ENCODE measurements around the gene ULK2. TPM values are rescaled to one million over a fixed set of nuclear protein-coding genes. Genes with fewer than 3 reads are reported as not detected.

The ULK2 gene
- total RNA-seq, 1 donor from 2014 or later = 29.0 TPM

DNA sequence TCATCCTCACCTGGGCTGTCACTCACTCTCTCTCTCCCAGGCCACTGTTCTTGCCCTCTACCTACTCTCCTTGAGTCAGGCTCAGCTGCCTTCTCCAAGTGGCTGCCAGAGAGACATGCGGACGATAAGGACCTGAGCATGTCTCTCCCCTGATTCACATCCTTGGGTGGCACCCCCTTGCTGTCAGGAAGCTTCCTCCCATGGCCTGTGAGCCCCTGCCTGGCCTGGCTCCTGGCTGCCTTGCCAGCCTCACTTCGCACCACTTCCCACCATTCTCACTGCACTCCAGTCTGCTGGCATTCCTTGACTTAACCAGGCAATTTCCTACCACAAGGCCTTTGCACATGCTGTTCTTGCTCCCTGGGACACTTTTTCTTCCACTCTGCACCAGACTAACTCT, 116.9 kb downstream of the ULK2 start:
- Mint-ChIP-seq H3K27ac (peak overlapping the region; percentile 0), H3K4me1 (ENCODE audit: low read depth) (peaks cover 4% of the 10 kb centered on the region)

DNA sequence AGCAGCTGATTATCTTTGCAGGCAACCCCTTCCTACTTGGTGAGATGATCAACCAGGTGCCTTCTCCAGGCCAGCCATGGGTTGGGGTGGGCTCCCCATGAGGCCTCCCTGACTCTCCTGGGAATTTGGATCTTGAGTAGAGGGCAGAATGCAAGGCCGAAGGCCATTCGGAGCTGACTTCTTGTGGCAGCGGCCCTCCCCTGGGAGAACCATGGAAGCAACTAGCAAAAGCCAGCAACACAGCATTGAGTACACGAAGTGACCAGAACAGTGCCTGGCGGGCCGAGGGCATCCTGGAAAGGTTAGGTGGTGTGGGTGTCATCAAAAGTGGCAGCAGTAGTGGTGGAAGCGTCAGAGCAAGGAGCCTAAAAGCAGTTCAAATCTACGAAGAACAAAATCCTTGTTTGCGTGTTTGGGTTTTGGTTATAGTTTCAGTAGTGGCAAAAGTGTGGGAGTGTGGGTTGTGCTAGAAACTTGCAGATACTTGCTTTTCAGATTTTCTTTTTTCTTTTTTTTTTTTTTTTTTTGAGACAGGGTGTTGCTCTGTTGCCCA, 117.6 kb downstream of the ULK2 start:
- H3K4me1 Mint-ChIP-seq (ENCODE audit: low read depth) = peaks cover 4% of the 10 kb centered on the region
- H3K27ac Mint-ChIP-seq = no peak overlapping the region
- peaks cover 33% of the 10 kb centered on the region for H3K27me3 Mint-ChIP-seq
- no peak for DNase-seq (ENCODE audit: low spot score, unreplicated experiment)
- no peaks in the 10 kb centered on the region for H3K36me3 Mint-ChIP-seq (ENCODE audit: insufficient read depth)
- TF ChIP-seq, protein P1, sequence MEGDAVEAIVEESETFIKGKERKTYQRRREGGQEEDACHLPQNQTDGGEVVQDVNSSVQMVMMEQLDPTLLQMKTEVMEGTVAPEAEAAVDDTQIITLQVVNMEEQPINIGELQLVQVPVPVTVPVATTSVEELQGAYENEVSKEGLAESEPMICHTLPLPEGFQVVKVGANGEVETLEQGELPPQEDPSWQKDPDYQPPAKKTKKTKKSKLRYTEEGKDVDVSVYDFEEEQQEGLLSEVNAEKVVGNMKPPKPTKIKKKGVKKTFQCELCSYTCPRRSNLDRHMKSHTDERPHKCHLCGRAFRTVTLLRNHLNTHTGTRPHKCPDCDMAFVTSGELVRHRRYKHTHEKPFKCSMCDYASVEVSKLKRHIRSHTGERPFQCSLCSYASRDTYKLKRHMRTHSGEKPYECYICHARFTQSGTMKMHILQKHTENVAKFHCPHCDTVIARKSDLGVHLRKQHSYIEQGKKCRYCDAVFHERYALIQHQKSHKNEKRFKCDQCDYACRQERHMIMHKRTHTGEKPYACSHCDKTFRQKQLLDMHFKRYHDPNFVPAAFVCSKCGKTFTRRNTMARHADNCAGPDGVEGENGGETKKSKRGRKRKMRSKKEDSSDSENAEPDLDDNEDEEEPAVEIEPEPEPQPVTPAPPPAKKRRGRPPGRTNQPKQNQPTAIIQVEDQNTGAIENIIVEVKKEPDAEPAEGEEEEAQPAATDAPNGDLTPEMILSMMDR (IDR thresholded peaks at IDR 0.05; ENCODE audit: unreplicated experiment) = no peak
- no peak overlapping the region for H3K4me3 Mint-ChIP-seq (ENCODE audit: low read depth)
- H3K9me3 Mint-ChIP-seq (ENCODE audit: low read depth) = no peaks in the 10 kb centered on the region

More for the DNA sequence above, 116.9 kb downstream of the ULK2 start:
- Mint-ChIP-seq H3K27me3 (peaks cover 33% of the 10 kb centered on the region), H3K36me3 (ENCODE audit: insufficient read depth) (no peaks in the 10 kb centered on the region), H3K9me3 (ENCODE audit: low read depth) (no peaks in the 10 kb centered on the region), H3K4me3 (ENCODE audit: low read depth) (no peak overlapping the region)
- TF ChIP-seq, protein P1 (IDR thresholded peaks at IDR 0.05; ENCODE audit: unreplicated experiment) = no peak
- no peak for DNase-seq (ENCODE audit: low spot score, unreplicated experiment)

DNA sequence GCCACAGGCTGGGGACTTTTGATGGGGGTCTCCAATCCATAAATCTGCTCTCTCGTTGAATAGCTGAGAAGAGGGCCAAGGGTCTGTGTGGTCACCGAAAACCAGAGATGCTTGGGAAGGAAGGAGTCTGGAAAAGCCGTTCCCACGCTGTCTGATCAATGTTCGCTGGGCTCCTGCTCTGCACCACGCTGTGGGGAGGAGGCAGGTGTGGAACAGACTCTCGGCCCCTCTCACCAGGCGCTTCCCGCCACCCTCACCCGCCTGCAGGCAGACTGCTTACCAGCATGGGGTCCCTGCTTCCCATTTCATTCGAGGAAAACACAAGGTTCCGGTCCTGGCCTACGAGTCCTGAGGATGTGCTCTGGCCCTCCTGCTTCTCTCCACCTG, 118.9 kb downstream of the ULK2 start:
- Mint-ChIP-seq H3K4me3 (ENCODE audit: low read depth) (no peak overlapping the region), H3K27ac (no peak overlapping the region), H3K27me3 (peaks cover 33% of the 10 kb centered on the region), H3K4me1 (ENCODE audit: low read depth) (peaks cover 4% of the 10 kb centered on the region), H3K36me3 (ENCODE audit: insufficient read depth) (no peaks in the 10 kb centered on the region), H3K9me3 (ENCODE audit: low read depth) (no peaks in the 10 kb centered on the region)
- DNase-seq (ENCODE audit: low spot score, unreplicated experiment) = no peak
- TF ChIP-seq, protein P1 (IDR thresholded peaks at IDR 0.05; ENCODE audit: unreplicated experiment) = no peak

DNA sequence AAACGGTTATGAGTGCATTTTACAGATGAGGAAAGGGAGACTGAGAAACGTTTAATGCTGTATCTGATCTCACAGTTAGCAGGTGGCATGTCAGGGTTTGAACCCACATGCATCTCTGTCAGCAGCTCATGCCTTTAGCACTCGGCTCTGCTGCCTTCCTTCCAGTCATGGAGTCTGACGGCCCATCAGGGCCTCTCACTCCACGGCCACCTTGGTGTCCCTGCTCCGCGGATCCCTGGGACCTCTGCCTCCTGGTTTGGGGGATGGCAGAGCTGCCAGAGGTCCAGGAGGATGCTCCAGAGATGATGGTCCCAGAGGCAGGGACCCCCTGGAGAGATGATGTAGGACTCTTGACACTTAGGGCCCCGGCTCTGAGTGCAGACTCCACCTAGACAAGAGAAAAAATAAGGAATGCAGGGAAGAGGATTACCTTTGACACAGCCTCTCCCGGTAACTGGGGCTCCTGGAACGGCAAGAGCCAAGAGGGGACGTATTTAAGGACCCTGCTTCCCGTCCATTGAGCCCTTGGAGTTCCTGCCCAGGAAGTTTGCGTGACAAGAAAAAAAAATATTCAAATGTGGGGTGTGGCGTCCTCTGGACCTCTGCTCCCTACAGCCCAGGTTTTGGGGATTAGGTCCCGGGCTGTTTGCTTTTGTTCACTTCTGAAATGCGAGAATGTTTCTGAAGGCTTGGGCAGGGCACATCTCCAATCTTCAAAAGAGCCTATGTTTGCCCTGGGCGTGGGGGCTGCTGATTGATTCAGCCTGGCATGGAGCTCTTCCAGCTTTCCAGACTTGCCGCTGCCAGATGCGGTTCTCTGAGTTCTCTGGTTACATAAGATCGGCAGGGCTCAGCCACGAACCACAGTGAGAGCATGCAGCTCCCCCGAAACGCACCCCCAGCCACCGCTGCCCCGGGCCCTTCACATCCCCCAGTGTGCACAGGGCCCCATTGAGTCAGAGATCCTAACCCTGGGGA, 119.6 kb downstream of the ULK2 start, which contains the start of gene ALDH3A1:
Gene ALDH3A1 (minus strand): TSS at position 470 of the 978 bp plus-strand sequence. CDS start 3,169 bp downstream, outside the sequence.
- H3K27ac Mint-ChIP-seq = no peak within 1 kb of the TSS
- peaks cover 28% of the 10 kb centered on the region for H3K27me3 Mint-ChIP-seq
- DNase-seq (ENCODE audit: low spot score, unreplicated experiment) = no peak
- H3K9me3 Mint-ChIP-seq (ENCODE audit: low read depth) = no peaks in the 10 kb centered on the region
- peaks cover 4% of the 10 kb centered on the region for H3K4me1 Mint-ChIP-seq (ENCODE audit: low read depth)
- H3K4me3 Mint-ChIP-seq (ENCODE audit: low read depth) = no peak within 1 kb of the TSS
- H3K36me3 Mint-ChIP-seq (ENCODE audit: insufficient read depth) = no peaks in the 10 kb centered on the region
- TF ChIP-seq, protein P1 (IDR thresholded peaks at IDR 0.05; ENCODE audit: unreplicated experiment) = no peak

DNA sequence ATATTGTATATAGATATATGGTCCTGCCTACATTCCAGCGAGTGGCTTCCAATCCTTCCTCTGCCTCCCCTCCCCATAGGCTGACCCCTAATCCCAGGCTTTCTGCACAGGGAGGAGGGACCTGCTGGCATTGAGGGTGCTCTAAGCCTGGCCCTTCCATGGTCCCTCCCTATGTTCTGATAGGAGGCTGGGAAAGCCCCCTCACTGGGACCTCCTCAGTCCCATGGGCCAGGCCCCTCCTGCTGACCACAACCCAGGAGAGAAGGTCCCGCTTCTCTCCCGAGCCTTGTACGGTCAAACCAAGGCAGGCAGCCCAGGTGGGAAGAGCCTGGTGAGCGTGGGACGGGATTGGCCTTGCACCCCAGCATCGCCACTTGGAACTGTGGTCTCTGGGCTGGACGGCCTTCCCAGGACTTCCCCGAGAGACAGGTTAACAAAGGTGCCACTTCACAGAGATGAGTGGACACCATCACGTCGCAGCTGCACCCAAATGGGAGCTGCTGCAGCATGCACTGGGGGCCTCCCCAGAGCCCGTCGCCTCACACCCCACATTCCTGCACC, 120.5 kb downstream of the ULK2 start:
- H3K27me3 Mint-ChIP-seq = peaks cover 28% of the 10 kb centered on the region
- H3K27ac Mint-ChIP-seq = no peak overlapping the region
- TF ChIP-seq, protein P1 (IDR thresholded peaks at IDR 0.05; ENCODE audit: unreplicated experiment) = no peak
- H3K36me3 Mint-ChIP-seq (ENCODE audit: insufficient read depth) = no peaks in the 10 kb centered on the region
- peaks cover 4% of the 10 kb centered on the region for H3K4me1 Mint-ChIP-seq (ENCODE audit: low read depth)
- no peak for DNase-seq (ENCODE audit: low spot score, unreplicated experiment)
- H3K4me3 Mint-ChIP-seq (ENCODE audit: low read depth) = no peak overlapping the region
- H3K9me3 Mint-ChIP-seq (ENCODE audit: low read depth) = no peaks in the 10 kb centered on the region

Measured in progenitor cell of endocrine pancreas (in vitro differentiated cells).